GM12872 (cell line): ENCODE data around the gene DDX54.
A peak's percentile ranks its signal among the peaks of the same experiment; 100 is the strongest.

ENCODE experiments used
- CTCF ChIP-seq: IDR thresholded peaks from 3 replicates; pipeline ENCODE4 v1.5.1; 2011; ENCODE audit warnings: low read depth, mild to moderate bottlenecking, low read length, moderate library complexity; ENCODE audit not compliant: insufficient read depth

Gene DDX54

GRCh38 chr12:113154351-113154973, 30.8 kb downstream of the DDX54 start:
- TF ChIP-seq CTCF: no peak

GRCh38 chr12:113152835-113153814, 32.2 kb downstream of the DDX54 start:
- peak; percentile 58 for TF ChIP-seq CTCF

GRCh38 chr12:113152196-113152834, 33.0 kb downstream of the DDX54 start:
- TF ChIP-seq CTCF: no peak

- TF ChIP-seq CTCF: no peak
Observed at GRCh38 chr12:113151655-113152054, 33.6 kb downstream of the DDX54 start.

- TF ChIP-seq CTCF: no peak
Observed at GRCh38 chr12:113149361-113150150, 35.7 kb downstream of the DDX54 start, which contains the start of gene CFAP73. CFAP73 (plus strand) TSS chr12:113149724; CDS start chr12:113149858, 134 bp downstream.

- no peak for TF ChIP-seq CTCF
Observed at GRCh38 chr12:113146999-113147398, 38.3 kb downstream of the DDX54 start.
